Stimulated activated CD4-positive, alpha-beta T cell treated with anti-CD3 and anti-CD28 coated beads, Interleukin-15, amount 100 ng/mL, for 24 hours (primary cell): Measurements from ENCODE around the gene MORN1.
"Not testable (repeated sequence)": the region's sequence is repeated elsewhere in the genome, so short reads cannot be mapped to it uniquely, and the experiment has no call there.

Source experiments
- DNase-seq: peaks from one replicate; pipeline ENCODE4 v3.0.0-alpha.2; 2020

MORN1 gene

GRCh38 chr1:2334883-2335534 lies 56.3 kb downstream of the MORN1 start:
- no peak for DNase-seq

- DNase-seq = no peak
These were observed 57.0 kb downstream of the MORN1 start for GRCh38 chr1:2334366-2334765.

GRCh38 chr1:2331580-2331979 lies 59.8 kb downstream of the MORN1 start:
- DNase-seq = not testable (repeated sequence)

GRCh38 chr1:2331200-2331544 lies 60.2 kb downstream of the MORN1 start:
- no peak for DNase-seq

- no peak for DNase-seq
These were observed 60.7 kb downstream of the MORN1 start for GRCh38 chr1:2330519-2331199.

GRCh38 chr1:2330035-2330434 lies 61.3 kb downstream of the MORN1 start:
- DNase-seq = no peak

- DNase-seq = no peak
These were observed 62.5 kb downstream of the MORN1 start for GRCh38 chr1:2328676-2329455.

GRCh38 chr1:2327841-2328240 lies 63.5 kb downstream of the MORN1 start:
- no peak for DNase-seq

- DNase-seq = not testable (repeated sequence)
These were observed 64.2 kb downstream of the MORN1 start for GRCh38 chr1:2327162-2327561.

GRCh38 chr1:2326524-2326923 lies 64.8 kb downstream of the MORN1 start:
- DNase-seq = no peak

- DNase-seq = no peak
These were observed 66.6 kb downstream of the MORN1 start for GRCh38 chr1:2324553-2325366.

GRCh38 chr1:2323451-2323974 lies 67.8 kb downstream of the MORN1 start:
- DNase-seq = no peak

GRCh38 chr1:2322581-2323211 lies 68.7 kb downstream of the MORN1 start:
- DNase-seq = no peak

- no peak for DNase-seq
These were observed 69.2 kb downstream of the MORN1 start for GRCh38 chr1:2322065-2322571.

GRCh38 chr1:2320760-2321667 lies 70.3 kb downstream of the MORN1 start:
- DNase-seq = no peak

- no peak for DNase-seq
These were observed 71.3 kb downstream of the MORN1 start for GRCh38 chr1:2320006-2320405.

GRCh38 chr1:2319291-2319690 lies 72.1 kb downstream of the MORN1 start:
- DNase-seq = no peak

GRCh38 chr1:2318314-2319278 lies 72.8 kb downstream of the MORN1 start:
- DNase-seq = no peak

- no peak for DNase-seq
These were observed 73.9 kb downstream of the MORN1 start for GRCh38 chr1:2317230-2318065.
